GM20000 (cell line): ENCODE results near the gene TPCN1.

Source experiments
- DNase-seq: peaks from one replicate; pipeline ENCODE4 v3.0.0; 2012; ENCODE audit warnings: low spot score
- TF ChIP-seq, protein P1 (sequence below): IDR thresholded peaks from 2 replicates; pipeline ENCODE4 v1.5.1; 2012; ENCODE audit warnings: mild to moderate bottlenecking, control low read depth; ENCODE audit errors: extremely low read depth, missing control alignments

The TPCN1 gene

DNA sequence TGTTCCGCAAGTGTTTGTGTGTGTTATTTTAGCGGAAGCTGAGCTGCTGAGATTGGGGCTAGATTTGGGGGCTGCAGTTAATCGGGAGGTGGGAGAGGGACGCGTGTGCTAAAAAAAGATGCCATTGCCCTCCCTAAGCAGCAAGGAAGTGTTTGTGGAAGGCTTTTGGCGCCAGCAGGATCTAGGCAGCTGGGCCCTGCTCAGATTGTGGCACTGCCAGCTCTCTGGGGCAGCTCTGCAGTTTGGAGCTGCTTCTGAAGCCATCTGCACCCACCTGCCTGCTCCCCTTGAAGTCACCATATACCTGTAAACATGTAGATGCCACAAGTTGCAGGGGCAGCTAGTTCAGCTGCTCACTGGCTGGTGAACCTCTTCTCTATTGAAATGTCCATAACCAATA, 28.8 kb downstream of the TPCN1 start:
- no peak for DNase-seq
- TF ChIP-seq, protein P1, sequence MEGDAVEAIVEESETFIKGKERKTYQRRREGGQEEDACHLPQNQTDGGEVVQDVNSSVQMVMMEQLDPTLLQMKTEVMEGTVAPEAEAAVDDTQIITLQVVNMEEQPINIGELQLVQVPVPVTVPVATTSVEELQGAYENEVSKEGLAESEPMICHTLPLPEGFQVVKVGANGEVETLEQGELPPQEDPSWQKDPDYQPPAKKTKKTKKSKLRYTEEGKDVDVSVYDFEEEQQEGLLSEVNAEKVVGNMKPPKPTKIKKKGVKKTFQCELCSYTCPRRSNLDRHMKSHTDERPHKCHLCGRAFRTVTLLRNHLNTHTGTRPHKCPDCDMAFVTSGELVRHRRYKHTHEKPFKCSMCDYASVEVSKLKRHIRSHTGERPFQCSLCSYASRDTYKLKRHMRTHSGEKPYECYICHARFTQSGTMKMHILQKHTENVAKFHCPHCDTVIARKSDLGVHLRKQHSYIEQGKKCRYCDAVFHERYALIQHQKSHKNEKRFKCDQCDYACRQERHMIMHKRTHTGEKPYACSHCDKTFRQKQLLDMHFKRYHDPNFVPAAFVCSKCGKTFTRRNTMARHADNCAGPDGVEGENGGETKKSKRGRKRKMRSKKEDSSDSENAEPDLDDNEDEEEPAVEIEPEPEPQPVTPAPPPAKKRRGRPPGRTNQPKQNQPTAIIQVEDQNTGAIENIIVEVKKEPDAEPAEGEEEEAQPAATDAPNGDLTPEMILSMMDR: no peak

- TF ChIP-seq, protein P1: no peak
- DNase-seq: no peak
These were observed 30.3 kb downstream of the TPCN1 start for GRCh38 chr12:113251404-113252070.

DNA sequence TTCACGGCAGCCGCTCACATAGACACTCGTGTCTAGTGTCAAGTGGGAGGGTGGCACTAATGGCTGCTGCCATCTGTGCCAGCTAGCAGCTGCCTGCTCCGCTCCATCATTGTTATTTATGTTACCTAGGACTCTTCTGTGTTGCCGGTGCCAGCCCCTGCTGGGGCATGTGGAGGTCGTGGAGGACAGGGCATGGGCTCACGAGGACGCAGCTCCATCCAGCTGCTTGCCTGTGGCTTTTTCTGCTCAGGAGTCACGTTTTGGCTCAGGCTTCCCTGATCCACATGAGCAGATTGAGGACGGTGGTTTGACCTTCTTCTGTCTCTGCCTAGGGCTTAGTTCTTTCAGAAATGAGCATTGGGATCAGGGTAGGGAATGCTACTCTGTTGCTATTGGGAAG, 31.2 kb downstream of the TPCN1 start:
- TF ChIP-seq, protein P1: no peak
- DNase-seq: no peak

GRCh38 chr12:113253532-113254285, 32.4 kb downstream of the TPCN1 start:
- DNase-seq: no peak
- TF ChIP-seq, protein P1: no peak

DNA sequence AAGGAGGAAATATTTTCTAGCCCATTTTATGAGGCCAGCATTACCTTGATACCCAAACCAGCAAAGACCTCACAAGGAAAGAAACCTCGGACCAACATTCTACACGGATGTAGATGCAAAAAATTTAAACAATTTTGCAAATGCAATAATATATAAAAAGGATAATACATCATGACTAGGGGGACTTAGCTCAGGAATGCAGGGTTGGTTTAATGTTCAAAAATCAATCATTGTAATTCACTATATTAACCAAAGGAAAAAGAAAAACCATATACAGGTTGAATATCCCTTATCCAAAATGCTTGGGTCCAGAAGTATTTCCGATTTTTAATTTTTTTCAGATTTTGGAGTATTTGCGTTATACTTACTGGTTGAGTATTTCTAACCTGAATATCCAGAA, 33.0 kb downstream of the TPCN1 start:
- TF ChIP-seq, protein P1: no peak
- no peak for DNase-seq

DNA sequence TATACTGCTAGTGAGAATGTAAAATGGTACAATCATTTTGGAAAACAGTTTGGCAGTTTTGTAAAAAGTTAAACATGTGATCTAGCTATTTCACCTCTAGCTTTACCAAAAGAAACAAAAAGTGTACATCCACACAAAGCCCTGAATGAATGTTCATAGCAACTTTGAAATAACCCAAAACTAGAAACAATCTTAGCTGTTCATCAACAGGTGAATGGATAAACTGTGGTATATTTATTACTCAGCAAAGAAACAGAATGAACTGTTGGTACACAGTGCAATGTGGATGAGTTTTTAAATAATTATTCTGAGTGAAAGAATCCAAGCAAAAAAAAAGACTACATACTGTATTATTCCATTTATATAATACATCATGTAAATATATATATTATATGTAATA, 36.3 kb downstream of the TPCN1 start:
- TF ChIP-seq, protein P1: no peak
- DNase-seq: no peak

- TF ChIP-seq, protein P1: no peak
These were observed 38.9 kb downstream of the TPCN1 start for GRCh38 chr12:113260127-113260526.

More at GRCh38 chr12:113260127-113260526, 38.9 kb downstream of the TPCN1 start:
- no peak for DNase-seq
